K562 (cell line): ENCODE measurements around the gene MRPL19. TPM values are rescaled to one million over a fixed set of nuclear protein-coding genes. Genes with fewer than 3 reads are reported as not detected.

Source experiments
- ATAC-seq: fragments of 200-7000 bp; cut with Tn5 transposase; 3 replicates; pipeline ENCODE4 v1.9.1; 2020; ENCODE audit warnings: moderate library complexity
- BruUV-seq: library from RNA; stranded (reverse); fragments of 400-500 nt; replicated peaks from 2 replicates; lab custom pipeline; 2021; lab: Mats Ljungman, UMichigan
- CTCF ChIA-PET: fragments of 300-600 bp; formaldehyde crosslinking; extraction: SDS; loops from one replicate; lab custom pipeline; 2021; ENCODE audit warnings: low intra/inter-chr PET ratio; lab: Yijun Ruan, JAX
- POLR2A ChIA-PET: fragments of 300-600, 350-650 bp; sonication (Branson Sonifier 250); formaldehyde crosslinking; extraction: SDS; loops from one replicate; lab custom pipeline; 2021; ENCODE audit warnings: antibody characterized with exemption, inconsistent platforms; lab: Yijun Ruan, JAX
- DNase-seq, 4 experiments: peaks; one replicate each; pipeline versions ENCODE4 v3.0.0 to v3.0.0-alpha.2; 2011 to 2018; ENCODE audit warnings: low spot score in 3 of 4, mixed read lengths in 3 of 4; ENCODE audit errors: extremely low read depth in 1 of 4
- FAIRE-seq: peaks from 2 replicates; lab custom pipeline; 2011; peaks lifted over from hg19 to GRCh38; lab: Jason Lieb, UNC
- H2AFZ ChIP-seq: 2 replicates; pipeline ENCODE4 v1.6.0; 2011; ENCODE audit warnings: low read depth, low read length, control low read depth, inconsistent platforms
- H3K27ac ChIP-seq: fragments of 200-600 bp; 3 replicates; pipeline ENCODE4 v1.8.0; 2011; ENCODE audit warnings: low read depth, mild to moderate bottlenecking, control low read depth, inconsistent platforms, low read length, moderate library complexity, mixed read lengths; ENCODE audit errors: extremely low read depth
- H3K27me3 ChIP-seq, 2 experiments: fragments of 300-600 bp in 1 of 2; 2 replicates in 1 of 2; 3 replicates in 1 of 2; pipeline versions ENCODE4 v1.6.0 to v1.8.0; 2011; ENCODE audit warnings: inconsistent platforms in 2 of 2, low read length in 2 of 2, mild to moderate bottlenecking in 1 of 2, mixed read lengths in 1 of 2, moderate library complexity in 1 of 2; ENCODE audit not compliant: control insufficient read depth in 2 of 2, insufficient read depth in 2 of 2
- H3K36me3 ChIP-seq: fragments of 300-600 bp; 3 replicates; pipeline ENCODE4 v1.8.0; 2011; ENCODE audit warnings: mild to moderate bottlenecking, low read length, inconsistent platforms; ENCODE audit not compliant: control insufficient read depth, insufficient read depth
- H3K4me1 ChIP-seq, 2 experiments: fragments of 200-600 bp in 1 of 2; replicated peaks in 1 of 2; 2 replicates in 1 of 2; 3 replicates in 1 of 2; pipeline versions ENCODE4 v1.5.1 to v1.8.0; 2011; ENCODE audit warnings: inconsistent platforms in 2 of 2, low read length in 2 of 2, mild to moderate bottlenecking in 1 of 2, mixed read lengths in 1 of 2, moderate library complexity in 1 of 2; ENCODE audit not compliant: control insufficient read depth in 2 of 2, insufficient read depth in 2 of 2
- H3K4me2 ChIP-seq: 2 replicates; pipeline ENCODE4 v1.6.1; 2011; ENCODE audit warnings: low read length, control low read depth, inconsistent platforms, mixed read lengths; ENCODE audit not compliant: insufficient read depth
- H3K4me3 ChIP-seq: fragments of 200-600 bp; sonication (generic), shearing (Covaris generic); 2 replicates; pipeline ENCODE4 v1.5.1; 2016; ENCODE audit warnings: control low read depth, inconsistent platforms
- H3K79me2 ChIP-seq: fragments of 200-600 bp; 3 replicates; pipeline ENCODE4 v1.8.0; 2011; ENCODE audit warnings: low read length, inconsistent platforms; ENCODE audit not compliant: control insufficient read depth, insufficient read depth
- H3K9ac ChIP-seq, 2 experiments: 2 replicates each; pipeline versions ENCODE4 v1.6.0 to v1.6.1; 2011; ENCODE audit warnings: low read depth in 2 of 2, low read length in 2 of 2, control low read depth in 1 of 2, inconsistent platforms in 1 of 2, mild to moderate bottlenecking in 1 of 2, mixed read lengths in 1 of 2; ENCODE audit not compliant: insufficient read depth in 1 of 2
- H3K9me1 ChIP-seq: one replicate; pipeline ENCODE4 v1.6.0; 2011; ENCODE audit warnings: inconsistent platforms, mild to moderate bottlenecking, low read length, moderate library complexity; ENCODE audit not compliant: control insufficient read depth, insufficient read depth
- H3K9me3 ChIP-seq: replicated peaks from 2 replicates; pipeline ENCODE4 v1.5.1; 2011; ENCODE audit warnings: low read depth, low read length, inconsistent platforms; ENCODE audit not compliant: control insufficient read depth, insufficient read depth
- H4K20me1 ChIP-seq: replicated peaks from 2 replicates; pipeline ENCODE4 v1.6.1; 2011; ENCODE audit warnings: low read length, inconsistent platforms, mixed read lengths; ENCODE audit not compliant: control insufficient read depth, insufficient read depth
- BMI1 ChIP-seq: fragments of 150-350 bp; IDR thresholded peaks from 2 replicates; pipeline ENCODE4 v1.6.1; 2014; ENCODE audit warnings: low read length
- CTCF ChIP-seq, 3 experiments: IDR thresholded peaks in 2 of 3; conservative IDR thresholded peaks in 1 of 3; 2 replicates each; pipeline ENCODE4 v1.5.1; 2011 to 2012; ENCODE audit warnings: low read length in 3 of 3, mild to moderate bottlenecking in 3 of 3, control low read depth in 2 of 3, improper control_type of control experiment in 1 of 3, inconsistent platforms in 1 of 3, low read depth in 1 of 3, mixed read lengths in 1 of 3, moderate library complexity in 1 of 3; ENCODE audit not compliant: insufficient read depth in 2 of 3
- HBP1 ChIP-seq: fragments of 450-650 bp; formaldehyde crosslinking; IDR thresholded peaks from 2 replicates; pipeline ENCODE4 v1.4.0; 2022; ENCODE audit warnings: missing genetic modification characterization
- MXD1 ChIP-seq: fragments of 250-450 bp; sonication (Bioruptor Pico); IDR thresholded peaks from 2 replicates; pipeline ENCODE4 v1.8.0; 2021; ENCODE audit warnings: borderline replicate concordance, mild to moderate bottlenecking, moderate library complexity; ENCODE audit not compliant: poor library complexity, severe bottlenecking
- MYC ChIP-seq, 2 experiments: fragments of 250-450 bp in 1 of 2; sonication (Bioruptor Pico) in 1 of 2; IDR thresholded peaks; 2 replicates each; pipeline versions ENCODE4 v1.5.1 to v1.6.1; 2012 to 2021; ENCODE audit warnings: low read depth in 2 of 2, borderline replicate concordance in 1 of 2, improper control_type of control experiment in 1 of 2, low read length in 1 of 2, mild to moderate bottlenecking in 1 of 2, moderate library complexity in 1 of 2
- RAD21 ChIP-seq, 2 experiments: fragments of 250-450 bp in 1 of 2; fragments of 450-650 bp in 1 of 2; sonication (Bioruptor Pico) in 1 of 2; formaldehyde crosslinking in 1 of 2; IDR thresholded peaks in 1 of 2; conservative IDR thresholded peaks in 1 of 2; 2 replicates each; pipeline versions ENCODE4 v1.4.0 to v1.8.0; 2020 to 2022; ENCODE audit warnings: mild to moderate bottlenecking in 2 of 2, moderate library complexity in 1 of 2
- SMARCB1 ChIP-seq: IDR thresholded peaks from 2 replicates; pipeline ENCODE4 v1.6.1; 2011; ENCODE audit warnings: improper control_type of control experiment, low read depth; ENCODE audit not compliant: insufficient read length
- ZNF696 ChIP-seq: fragments of 250-450 bp; sonication (Bioruptor Pico); conservative IDR thresholded peaks from 2 replicates; pipeline ENCODE4 v1.4.0; 2020; ENCODE audit warnings: mild to moderate bottlenecking, moderate library complexity
- WGBS: fragments of 100-300 bp; shearing (Covaris generic); methylation state at CpG from one replicate; pipeline ENCODE4 v1.1.6; 2016; ENCODE audit warnings: low coverage, mixed read lengths; ENCODE audit not compliant: insufficient coverage; ENCODE audit errors: missing lambda C conversion rate; 5-methylcytosine and 5-hydroxymethylcytosine counted together
- in situ Hi-C: fragments of 300-500 bp; cut with MboI; formaldehyde crosslinking; loops from 4 replicates; pipeline ENCODE4 v1.15.0; 2018; ENCODE audit warnings: inconsistent platforms, mixed read lengths
- intact Hi-C: fragments of 100-400 bp; cut with micrococcal nuclease; formaldehyde crosslinking; loops from 2 replicates; pipeline ENCODE4 v1.14.2; 2022
- polyA plus RNA-seq, 8 experiments: library from polyadenylated mRNA; depleted of rRNA in 4 of 8; stranded (reverse) in 5 of 8; unstranded in 3 of 8; fragments of >200 nt; fragmentation: Nextera tagmentation in 2 of 8; fragmentation: Illumina TruSeq in 1 of 8; extraction: Ambion mirVana in 2 of 8; extraction: Trizol in 1 of 8; gene quantifications; 2 replicates each; pipeline versions ENCODE4 v1.2.1 to v1.2.3, GENCODE V29; 2011 to 2014; ENCODE audit warnings: inconsistent platforms in 1 of 8, missing spikeins in 1 of 8
- total RNA-seq, 7 experiments: library from RNA; depleted of rRNA in 6 of 7; stranded (reverse); fragments of >200 nt in 6 of 7; fragmentation: Illumina TruSeq in 2 of 7; extraction: Trizol in 2 of 7; gene quantifications; 2 replicates each; pipeline versions ENCODE4 v1.2.1 to v1.2.3, GENCODE V29; 2011 to 2021; ENCODE audit warnings: low replicate concordance in 1 of 7

MRPL19 gene
- total and polyA plus RNA-seq, 9 of the 15 experiments (the other 6 are each of a cell fraction or from before 2014, with no cell fraction given) = 9.7 to 65.9 (median 56.1) TPM

- Histone ChIP-seq H3K36me3 (no peaks in the 10 kb centered on the region), H3K4me2 (no peak overlapping the region), H3K9ac (no peak overlapping the region), H3K4me1 (no peaks in the 10 kb centered on the region), H3K9me1 (no peaks in the 10 kb centered on the region), H3K79me2 (no peaks in the 10 kb centered on the region), H3K27me3 (no peaks in the 10 kb centered on the region; a peak in 2 of 5 replicates), H3K9me3 (no peaks in the 10 kb centered on the region), H4K20me1 (no peaks in the 10 kb centered on the region), H3K27ac (no peak overlapping the region), H3K4me3 (no peak overlapping the region), H2AFZ (no peak overlapping the region)
- ChIA-PET POLR2A (no interaction called here), CTCF (interaction anchor here (0.6 kb wide), 1 partner anchor 8 kb away, joined by 8 read pairs; no protein-coding TSS in a partner anchor)
- DNase-seq = no peak
- no peak for FAIRE-seq
- 3% methylated on average over 6 of the region's 6 CpGs for WGBS
- ATAC-seq = no peak
- no TSS peak for BruUV-seq
- TF ChIP-seq MXD1 (CRISPR knock-in tag) (no peak), SMARCB1 (no peak)
- in situ Hi-C loops (no loop called here), intact Hi-C loops (no loop called here)
Measured at GRCh38 chr2:75728614-75729419, 82.2 kb downstream of the MRPL19 start.

- 12% methylated on average over 5 of the region's 5 CpGs for WGBS
- H2AFZ ChIP-seq = no peak overlapping the region
- BruUV-seq = no TSS peak
- no peaks in the 10 kb centered on the region; a peak in 1 of 5 replicates for H3K27me3 ChIP-seq
- H3K9me1 ChIP-seq = no peaks in the 10 kb centered on the region
- ChIA-PET CTCF (interaction anchor here (0.6 kb wide), 1 partner anchor 91 kb away, joined by 3 read pairs; no protein-coding TSS in a partner anchor), POLR2A (interaction anchor here (0.9 kb wide), 1 partner anchor 8 kb away, joined by 4 read pairs; no protein-coding TSS in a partner anchor)
- H3K9me3 ChIP-seq = no peaks in the 10 kb centered on the region
- no peak overlapping the region for H3K9ac ChIP-seq
- no peak overlapping the region for H3K4me3 ChIP-seq
- intact Hi-C loops (loop anchor here (1.0 kb wide), 1 partner anchor 870 kb away; no protein-coding TSS in a partner anchor), in situ Hi-C loops (no loop called here)
- H3K79me2 ChIP-seq = no peaks in the 10 kb centered on the region
- DNase-seq (peak in 1 of 4 experiments; percentile 8), FAIRE-seq (peak; percentile 15), ATAC-seq (no peak; the same call in 2 of the 3 replicates)
- no peaks in the 10 kb centered on the region for H3K36me3 ChIP-seq
- no peaks in the 10 kb centered on the region for H3K4me1 ChIP-seq
- no peaks in the 10 kb centered on the region for H4K20me1 ChIP-seq
- no peak overlapping the region for H3K27ac ChIP-seq
- H3K4me2 ChIP-seq = no peak overlapping the region
- no peak for TF ChIP-seq BMI1
- no peak for TF ChIP-seq MYC (IDR thresholded peaks at IDR 0.05; ENCODE audit: low read depth, low read length)
- TF ChIP-seq MYC (CRISPR knock-in tag; IDR thresholded peaks at IDR 0.05; ENCODE audit: borderline replicate concordance, low read depth) = no peak
- no peak for TF ChIP-seq ZNF696 (CRISPR knock-in tag)
- TF ChIP-seq HBP1 (CRISPR knock-in tag) = no peak
- TF ChIP-seq CTCF (IDR thresholded peaks at IDR 0.05 in 2 of 3, conservative IDR thresholded peaks at IDR 0.05 in 1 of 3; ENCODE audit: insufficient read depth in 2 of 3, low read depth in 1 of 3, low read length in 3 of 3) = peak; percentile 25 to 59 (median 33); a peak in 4 of 6 replicates
- TF ChIP-seq RAD21 (CRISPR knock-in tag; conservative IDR thresholded peaks at IDR 0.05 in 1 of 2, IDR thresholded peaks at IDR 0.05 in 1 of 2) = peak; percentile 36 to 67
Measured at GRCh38 chr2:75729861-75730260, 83.3 kb downstream of the MRPL19 start.
